ENCODE data around the gene VIT.
"Not testable (repeated sequence)": the region's sequence is repeated elsewhere in the genome, so short reads cannot be mapped to it uniquely, and the experiment has no call there.

Gene VIT

GRCh38 chr2:36677996-36678605, 18.4 kb upstream of the VIT start:
- no peak for DNase-seq

- DNase-seq = no peak
Measured at GRCh38 chr2:36678856-36679255, 17.7 kb upstream of the VIT start.

- no peak for DNase-seq
Measured at GRCh38 chr2:36680012-36680411, 16.5 kb upstream of the VIT start.

- DNase-seq = no peak
Measured at GRCh38 chr2:36682562-36682961, 13.9 kb upstream of the VIT start.

- DNase-seq = no peak
Measured at GRCh38 chr2:36683002-36683401, 13.5 kb upstream of the VIT start.

- DNase-seq = not testable (repeated sequence)
Measured at GRCh38 chr2:36688291-36688690, 8.2 kb upstream of the VIT start.

GRCh38 chr2:36689013-36689412, 7.5 kb upstream of the VIT start:
- not testable (repeated sequence) for DNase-seq

- DNase-seq = no peak
Measured at GRCh38 chr2:36692121-36692520, 4.4 kb upstream of the VIT start.

- DNase-seq = no peak
Measured at GRCh38 chr2:36693825-36694224, 2.7 kb upstream of the VIT start.

- no peak for DNase-seq
Measured at GRCh38 chr2:36695746-36696415, 626 bp upstream of the VIT start.

- no peak for DNase-seq
Measured at GRCh38 chr2:36697424-36698066, 1.0 kb downstream of the VIT start.

- DNase-seq = no peak
Measured at GRCh38 chr2:36698993-36699392, 2.5 kb downstream of the VIT start.

GRCh38 chr2:36700311-36700710, 3.8 kb downstream of the VIT start:
- no peak for DNase-seq

GRCh38 chr2:36701391-36701795, 4.9 kb downstream of the VIT start:
- no peak for DNase-seq

GRCh38 chr2:36701918-36702317, 5.4 kb downstream of the VIT start:
- DNase-seq = no peak

GRCh38 chr2:36702781-36703180, 6.3 kb downstream of the VIT start:
- DNase-seq = no peak

GRCh38 chr2:36704475-36705150, 8.1 kb downstream of the VIT start:
- no peak for DNase-seq

GRCh38 chr2:36705326-36706020, 9.0 kb downstream of the VIT start:
- no peak for DNase-seq

- no peak for DNase-seq
Measured at GRCh38 chr2:36706021-36706876, 9.7 kb downstream of the VIT start.

GRCh38 chr2:36707050-36707449, 10.5 kb downstream of the VIT start:
- no peak for DNase-seq

- peak; percentile 54 for DNase-seq
Measured at GRCh38 chr2:36708041-36708741, 11.7 kb downstream of the VIT start.
